A549 treated with dexamethasone at 1 μM for 4 hours (cell line): Measurements from ENCODE around the gene TCIRG1. TPM values are rescaled to one million over a fixed set of nuclear protein-coding genes. Genes with fewer than 3 reads are reported as not detected.

Experiments used
- total RNA-seq: library from RNA; stranded (reverse); fragments of 200-300 nt; extraction: Qiagen RNA extraction; gene quantifications from 5 replicates; pipeline ENCODE4 v1.2.3, GENCODE V29; 2022

Gene TCIRG1, protein sequence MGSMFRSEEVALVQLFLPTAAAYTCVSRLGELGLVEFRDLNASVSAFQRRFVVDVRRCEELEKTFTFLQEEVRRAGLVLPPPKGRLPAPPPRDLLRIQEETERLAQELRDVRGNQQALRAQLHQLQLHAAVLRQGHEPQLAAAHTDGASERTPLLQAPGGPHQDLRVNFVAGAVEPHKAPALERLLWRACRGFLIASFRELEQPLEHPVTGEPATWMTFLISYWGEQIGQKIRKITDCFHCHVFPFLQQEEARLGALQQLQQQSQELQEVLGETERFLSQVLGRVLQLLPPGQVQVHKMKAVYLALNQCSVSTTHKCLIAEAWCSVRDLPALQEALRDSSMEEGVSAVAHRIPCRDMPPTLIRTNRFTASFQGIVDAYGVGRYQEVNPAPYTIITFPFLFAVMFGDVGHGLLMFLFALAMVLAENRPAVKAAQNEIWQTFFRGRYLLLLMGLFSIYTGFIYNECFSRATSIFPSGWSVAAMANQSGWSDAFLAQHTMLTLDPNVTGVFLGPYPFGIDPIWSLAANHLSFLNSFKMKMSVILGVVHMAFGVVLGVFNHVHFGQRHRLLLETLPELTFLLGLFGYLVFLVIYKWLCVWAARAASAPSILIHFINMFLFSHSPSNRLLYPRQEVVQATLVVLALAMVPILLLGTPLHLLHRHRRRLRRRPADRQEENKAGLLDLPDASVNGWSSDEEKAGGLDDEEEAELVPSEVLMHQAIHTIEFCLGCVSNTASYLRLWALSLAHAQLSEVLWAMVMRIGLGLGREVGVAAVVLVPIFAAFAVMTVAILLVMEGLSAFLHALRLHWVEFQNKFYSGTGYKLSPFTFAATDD
- 51.9 to 136 TPM (median 107 TPM) in 5 replicates for total RNA-seq

DNA sequence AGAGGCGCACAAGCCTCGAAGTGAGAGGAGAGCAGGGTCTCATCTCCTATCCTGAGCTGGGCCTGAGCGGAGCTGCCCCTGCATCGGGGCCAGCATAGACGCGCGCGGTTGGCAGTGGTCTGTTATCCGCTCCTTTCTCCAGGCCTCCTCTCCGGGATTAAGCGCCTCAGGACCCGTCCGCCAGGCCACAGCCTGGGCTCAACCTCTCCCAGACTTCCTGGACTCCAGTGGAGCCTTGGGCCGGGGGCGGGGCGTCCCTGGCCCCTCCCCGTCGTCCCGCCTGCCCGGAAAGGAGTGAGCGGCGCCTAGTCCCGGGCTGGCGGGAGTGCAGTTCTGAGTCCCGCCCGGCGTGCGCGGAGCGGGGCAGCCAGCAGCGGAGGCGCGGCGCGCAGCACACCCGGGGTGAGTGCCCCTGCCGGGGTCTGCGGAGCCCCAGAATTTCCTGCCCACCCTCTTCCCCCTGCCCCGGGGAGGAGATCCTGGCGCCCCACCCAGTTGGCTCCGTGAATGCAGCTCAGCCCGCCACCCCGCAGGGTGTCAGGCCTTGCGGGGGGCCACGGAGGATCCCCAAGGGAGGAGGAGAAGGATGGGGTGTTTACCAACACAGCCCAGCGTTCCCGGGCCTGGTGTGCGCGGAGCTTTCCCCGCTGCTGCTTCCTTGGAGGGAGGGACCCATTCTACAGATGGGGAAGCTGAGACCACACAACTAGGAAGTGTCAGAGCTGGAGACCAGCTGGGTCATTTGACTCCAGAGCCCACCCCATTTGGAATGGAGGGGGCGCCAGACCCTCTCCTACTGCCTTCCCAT is at the start of gene TCIRG1:
TCIRG1 (plus strand) TSS at position 308 of the 808 bp plus-strand sequence. CDS start 2,247 bp downstream, outside the sequence.

DNA sequence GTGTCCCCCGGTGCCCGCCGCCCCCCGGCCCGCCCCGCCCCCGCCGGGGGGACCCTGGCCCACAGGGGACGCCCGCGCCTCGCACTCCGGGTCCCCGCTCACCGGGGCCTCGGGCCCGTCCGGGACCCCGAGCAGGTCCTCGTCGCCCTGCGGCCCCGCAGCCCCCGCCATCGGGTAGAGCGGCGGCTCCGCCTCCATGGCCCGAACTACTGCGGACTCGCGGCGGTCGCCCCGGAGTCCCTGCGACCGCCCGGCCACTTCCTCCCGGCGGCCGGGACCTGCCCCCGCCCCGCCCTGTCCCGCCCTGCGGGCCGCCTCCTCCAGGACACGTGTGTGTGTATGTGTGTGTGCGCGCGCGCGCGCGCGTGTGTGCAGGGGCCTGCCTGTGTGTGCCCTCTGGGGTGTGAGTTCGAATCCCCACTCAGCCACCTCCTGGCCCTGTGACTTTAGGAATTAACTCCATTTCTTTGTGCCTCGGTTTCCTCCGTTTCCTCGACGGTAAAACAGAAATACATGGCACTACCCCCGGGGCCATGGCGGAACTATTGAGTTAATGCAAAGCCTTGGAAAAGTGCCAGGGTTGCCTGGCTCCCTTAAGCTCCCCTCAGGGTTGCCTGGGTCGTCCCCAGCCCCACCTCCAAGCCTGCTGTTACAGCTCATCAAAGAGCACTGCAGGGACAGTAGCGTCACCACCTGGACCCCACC is 34.8 kb upstream of the TCIRG1 start, which contains the start of gene UNC93B1:
UNC93B1 (minus strand) TSS at position 252 of the 705 bp plus-strand sequence; CDS start at position 198, 54 bp downstream.

DNA sequence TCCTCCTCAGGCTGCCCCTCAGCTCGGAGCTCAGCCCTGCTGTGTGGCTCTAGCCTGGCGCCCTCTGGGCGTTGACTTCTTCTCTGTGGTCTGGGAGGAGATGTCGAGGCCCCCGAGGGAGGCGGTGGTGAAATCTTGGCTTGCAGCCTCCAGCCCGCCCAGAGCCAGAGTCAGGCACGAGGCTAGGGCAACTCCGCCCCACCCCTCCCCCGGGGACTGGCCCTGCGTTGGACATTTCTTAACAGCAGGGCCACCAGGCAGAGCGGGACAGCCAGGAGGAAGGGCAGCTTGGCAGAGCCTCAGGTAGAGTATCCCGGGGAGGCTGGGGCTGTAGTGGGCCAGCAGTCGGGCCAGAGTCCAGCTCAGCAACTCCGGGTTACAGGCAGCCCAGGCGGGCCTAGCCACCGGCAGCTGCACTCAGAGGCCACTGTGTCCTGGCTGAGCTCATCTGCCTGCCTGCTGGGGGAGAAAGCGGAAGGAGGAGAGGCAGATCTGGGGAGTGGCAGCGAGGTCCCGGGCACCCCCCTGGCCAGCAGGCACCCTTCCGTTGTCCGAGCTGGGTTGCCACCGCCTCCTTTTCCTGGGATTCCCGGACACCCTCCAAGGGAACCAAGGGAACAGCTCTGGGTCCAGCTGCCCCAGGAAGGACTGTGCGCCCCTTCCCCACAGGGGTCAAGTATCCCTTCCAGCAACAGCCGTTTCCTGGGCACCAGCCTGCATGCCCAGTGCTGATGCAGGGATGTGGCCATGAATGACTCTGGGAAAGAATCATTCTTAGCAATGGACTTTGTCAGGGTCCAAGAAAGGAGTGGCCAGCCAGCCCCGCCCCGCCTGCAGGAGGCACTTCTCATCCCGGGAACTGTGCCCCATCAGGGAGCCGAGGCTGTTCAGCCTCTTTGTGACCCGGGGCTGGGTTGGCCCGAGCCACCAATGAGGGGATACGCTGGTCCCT is 28.5 kb upstream of the TCIRG1 start, which contains the start of gene ALDH3B1:
ALDH3B1 (plus strand) TSS at position 238 of the 952 bp plus-strand sequence. CDS start 4,971 bp downstream, outside the sequence.

DNA sequence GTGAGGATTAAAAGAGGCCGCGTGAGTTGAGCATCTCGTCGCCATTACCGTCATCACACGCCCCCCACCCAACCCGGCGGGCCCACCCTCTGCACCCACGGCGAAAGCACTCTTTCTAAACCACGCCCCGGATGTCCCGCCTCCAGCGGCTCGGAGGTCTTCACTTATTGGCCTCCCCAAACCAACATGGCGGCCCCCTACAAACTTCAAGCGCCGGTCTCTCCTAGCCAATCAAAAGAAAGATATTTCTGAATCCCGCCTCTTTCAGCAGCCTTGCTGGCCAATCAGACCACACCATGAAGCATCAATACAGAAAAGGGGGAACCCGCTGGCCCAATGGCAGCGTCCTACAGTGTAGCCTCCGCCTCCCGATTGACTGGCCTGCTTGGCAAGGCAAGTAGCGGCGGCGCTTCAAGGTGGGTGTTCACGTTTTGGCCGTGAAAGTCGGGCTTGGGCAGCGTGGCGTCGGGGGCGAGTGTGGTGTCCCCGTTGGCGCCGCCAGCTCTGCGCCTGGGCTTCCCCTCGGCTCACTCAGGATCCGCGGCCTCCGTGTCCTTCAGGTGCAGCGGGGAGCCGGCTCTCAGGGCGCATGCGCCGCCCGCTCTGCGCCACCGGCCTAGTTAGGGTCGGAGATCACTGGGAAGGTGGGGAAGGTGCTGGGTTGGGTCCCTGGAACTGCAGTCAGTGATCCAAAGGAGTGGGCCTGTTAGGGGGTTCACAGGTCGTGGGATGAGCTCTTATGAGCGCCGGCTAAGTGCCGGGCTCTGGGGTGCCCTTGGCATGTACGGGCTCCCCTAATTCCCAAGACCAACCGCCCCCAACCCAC is 8.3 kb upstream of the TCIRG1 start, which contains the start of gene NDUFS8:
NDUFS8 (plus strand) TSS at position 364 of the 826 bp plus-strand sequence. CDS start 1,471 bp downstream, outside the sequence.

Other genes with a start within 250 kb of the TCIRG1 start
- gene UNC93B1, start 34.9 kb upstream of the TCIRG1 start, total RNA-seq: 48.3 to 78.7 TPM (median 69.8 TPM) in 5 replicates
- 107 to 145 TPM (median 128 TPM) in 5 replicates for gene ALDH3B1, start 28.7 kb upstream of the TCIRG1 start, total RNA-seq
- gene NDUFS8, start 8.3 kb upstream of the TCIRG1 start, total RNA-seq: 256 to 362 TPM (median 333 TPM) in 5 replicates
- gene CHKA, start 82.4 kb downstream of the TCIRG1 start, total RNA-seq: 34.3 to 41.6 TPM (median 39.2 TPM) in 5 replicates
- 20.4 to 26.6 TPM (median 24.4 TPM) in 5 replicates for gene KMT5B, start 174.3 kb downstream of the TCIRG1 start, total RNA-seq
- 54.1 to 63.2 TPM (median 61.7 TPM) in 5 replicates for gene C11orf24, start 232.9 kb downstream of the TCIRG1 start, total RNA-seq